ENCODE measurements around the gene AVEN. TPM values are rescaled to one million over a fixed set of nuclear protein-coding genes. Genes with fewer than 3 reads are reported as not detected.
A peak's percentile ranks its signal among the peaks of the same experiment; 100 is the strongest.

Gene AVEN
- total and polyA plus RNA-seq, 9 of the 15 experiments (the other 6 are each of a cell fraction or from before 2014, with no cell fraction given), result 1.5 to 6.4 (median 4.7) TPM

DNA sequence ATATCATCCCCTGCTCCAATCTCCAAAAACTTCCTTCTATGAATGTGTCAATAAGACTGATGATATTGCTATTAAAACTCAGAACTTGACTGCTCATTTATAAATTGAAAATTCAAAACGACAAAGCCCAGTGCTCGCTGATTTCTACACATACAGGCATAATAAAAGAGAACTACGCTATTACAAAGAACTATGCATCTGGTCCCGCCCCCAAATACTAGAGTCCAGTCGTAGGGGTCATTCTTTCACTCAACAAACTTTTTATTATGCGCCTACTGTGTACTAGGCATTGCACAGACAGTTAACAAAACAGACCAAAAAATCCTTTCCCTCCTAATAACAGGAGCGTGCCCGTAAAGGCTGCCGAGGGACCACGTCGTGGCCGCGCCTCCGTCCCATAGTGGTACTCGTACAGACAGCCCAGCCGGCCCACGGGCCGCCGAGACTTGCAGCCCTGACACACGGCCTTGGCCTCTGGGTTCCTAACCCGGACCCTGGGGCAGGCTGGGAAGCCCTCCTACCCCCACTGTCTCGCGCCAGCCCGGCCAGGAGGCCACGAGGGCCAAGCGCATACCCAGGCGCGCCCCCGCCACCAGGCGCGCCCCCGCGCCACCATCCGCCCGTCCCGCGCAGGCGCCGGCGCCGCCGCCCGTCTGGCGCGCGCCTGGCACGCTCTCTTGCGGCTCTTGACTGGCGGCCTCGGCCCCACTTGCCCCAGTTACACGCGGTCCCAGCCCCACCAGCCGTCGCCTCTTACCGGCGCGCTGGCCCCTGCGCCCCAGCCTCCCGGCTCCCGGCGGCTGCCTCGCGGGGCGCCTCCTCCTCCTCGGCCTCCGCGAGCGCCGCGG lies 757 bp downstream of the AVEN start (continued):
- 0 out of 2 replicates have a peak, but pooled peaks have one; percentile 35 for TF ChIP-seq ZNF592 (IDR thresholded peaks at IDR 0.05)
- TF ChIP-seq, protein P1, sequence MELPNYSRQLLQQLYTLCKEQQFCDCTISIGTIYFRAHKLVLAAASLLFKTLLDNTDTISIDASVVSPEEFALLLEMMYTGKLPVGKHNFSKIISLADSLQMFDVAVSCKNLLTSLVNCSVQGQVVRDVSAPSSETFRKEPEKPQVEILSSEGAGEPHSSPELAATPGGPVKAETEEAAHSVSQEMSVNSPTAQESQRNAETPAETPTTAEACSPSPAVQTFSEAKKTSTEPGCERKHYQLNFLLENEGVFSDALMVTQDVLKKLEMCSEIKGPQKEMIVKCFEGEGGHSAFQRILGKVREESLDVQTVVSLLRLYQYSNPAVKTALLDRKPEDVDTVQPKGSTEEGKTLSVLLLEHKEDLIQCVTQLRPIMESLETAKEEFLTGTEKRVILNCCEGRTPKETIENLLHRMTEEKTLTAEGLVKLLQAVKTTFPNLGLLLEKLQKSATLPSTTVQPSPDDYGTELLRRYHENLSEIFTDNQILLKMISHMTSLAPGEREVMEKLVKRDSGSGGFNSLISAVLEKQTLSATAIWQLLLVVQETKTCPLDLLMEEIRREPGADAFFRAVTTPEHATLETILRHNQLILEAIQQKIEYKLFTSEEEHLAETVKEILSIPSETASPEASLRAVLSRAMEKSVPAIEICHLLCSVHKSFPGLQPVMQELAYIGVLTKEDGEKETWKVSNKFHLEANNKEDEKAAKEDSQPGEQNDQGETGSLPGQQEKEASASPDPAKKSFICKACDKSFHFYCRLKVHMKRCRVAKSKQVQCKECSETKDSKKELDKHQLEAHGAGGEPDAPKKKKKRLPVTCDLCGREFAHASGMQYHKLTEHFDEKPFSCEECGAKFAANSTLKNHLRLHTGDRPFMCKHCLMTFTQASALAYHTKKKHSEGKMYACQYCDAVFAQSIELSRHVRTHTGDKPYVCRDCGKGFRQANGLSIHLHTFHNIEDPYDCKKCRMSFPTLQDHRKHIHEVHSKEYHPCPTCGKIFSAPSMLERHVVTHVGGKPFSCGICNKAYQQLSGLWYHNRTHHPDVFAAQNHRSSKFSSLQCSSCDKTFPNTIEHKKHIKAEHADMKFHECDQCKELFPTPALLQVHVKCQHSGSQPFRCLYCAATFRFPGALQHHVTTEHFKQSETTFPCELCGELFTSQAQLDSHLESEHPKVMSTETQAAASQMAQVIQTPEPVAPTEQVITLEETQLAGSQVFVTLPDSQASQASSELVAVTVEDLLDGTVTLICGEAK (IDR thresholded peaks at IDR 0.05), result 0 out of 2 replicates have a peak, but pooled peaks have one; percentile 27
- TF ChIP-seq, protein P1 (CRISPR knock-in tag; IDR thresholded peaks at IDR 0.05), result peak; percentile 20; the same call in 1 of the 2 replicates
- TF ChIP-seq ADNP (tag; IDR thresholded peaks at IDR 0.05), result no peak
- TF ChIP-seq ZNF785 (CRISPR knock-in tag; IDR thresholded peaks at IDR 0.05), result no peak
- TF ChIP-seq MCM3 (IDR thresholded peaks at IDR 0.05), result no peak
- no peak for TF ChIP-seq ZNF444 (CRISPR knock-in tag; IDR thresholded peaks at IDR 0.05)
- no peak for TF ChIP-seq ARID1B (IDR thresholded peaks at IDR 0.05)
- TF ChIP-seq, protein P2, sequence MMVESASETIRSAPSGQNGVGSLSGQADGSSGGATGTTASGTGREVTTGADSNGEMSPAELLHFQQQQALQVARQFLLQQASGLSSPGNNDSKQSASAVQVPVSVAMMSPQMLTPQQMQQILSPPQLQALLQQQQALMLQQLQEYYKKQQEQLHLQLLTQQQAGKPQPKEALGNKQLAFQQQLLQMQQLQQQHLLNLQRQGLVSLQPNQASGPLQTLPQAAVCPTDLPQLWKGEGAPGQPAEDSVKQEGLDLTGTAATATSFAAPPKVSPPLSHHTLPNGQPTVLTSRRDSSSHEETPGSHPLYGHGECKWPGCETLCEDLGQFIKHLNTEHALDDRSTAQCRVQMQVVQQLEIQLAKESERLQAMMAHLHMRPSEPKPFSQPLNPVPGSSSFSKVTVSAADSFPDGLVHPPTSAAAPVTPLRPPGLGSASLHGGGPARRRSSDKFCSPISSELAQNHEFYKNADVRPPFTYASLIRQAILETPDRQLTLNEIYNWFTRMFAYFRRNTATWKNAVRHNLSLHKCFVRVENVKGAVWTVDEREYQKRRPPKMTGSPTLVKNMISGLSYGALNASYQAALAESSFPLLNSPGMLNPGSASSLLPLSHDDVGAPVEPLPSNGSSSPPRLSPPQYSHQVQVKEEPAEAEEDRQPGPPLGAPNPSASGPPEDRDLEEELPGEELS (CRISPR knock-in tag; IDR thresholded peaks at IDR 0.05; ENCODE audit: borderline replicate concordance), result no peak
- TF ChIP-seq MAX (CRISPR knock-in tag; IDR thresholded peaks at IDR 0.05), result peak; percentile 91
- TF ChIP-seq CSDE1 (IDR thresholded peaks at IDR 0.05), result no peak
- no peak for TF ChIP-seq NFXL1 (CRISPR knock-in tag; IDR thresholded peaks at IDR 0.05)
